SK-N-MC (cell line): ENCODE data around the gene CDC16.

Source experiments
- DNase-seq: peaks from one replicate; pipeline ENCODE4 v3.0.0-alpha.2; 2011; ENCODE audit warnings: low read depth, low spot score
- H3K27ac ChIP-seq: fragments of 200-600 bp; sonication (generic); 2 replicates; pipeline ENCODE4 v1.5.1; 2016; ENCODE audit warnings: mixed run types
- H3K36me3 ChIP-seq: fragments of 200-600 bp; sonication (generic); 2 replicates; pipeline ENCODE4 v1.6.1; 2017; ENCODE audit warnings: antibody characterized with exemption, low read length, mixed read lengths; ENCODE audit not compliant: insufficient read depth
- H3K4me3 ChIP-seq: fragments of 200-600 bp; sonication (generic); 2 replicates; pipeline ENCODE4 v1.5.1; 2016
- H3K9ac ChIP-seq: fragments of 200-600 bp; sonication (generic); 2 replicates; pipeline ENCODE4 v1.8.0; 2017; ENCODE audit warnings: mixed run types, mixed read lengths; ENCODE audit not compliant: insufficient read length
- H3K9me3 ChIP-seq: fragments of 200-600 bp; sonication (generic); 2 replicates; pipeline ENCODE4 v1.6.1; 2017; ENCODE audit warnings: low read depth, mild to moderate bottlenecking, antibody characterized with exemption, low read length, moderate library complexity, mixed read lengths
- EZH2 ChIP-seq: fragments of 200-600 bp; sonication (generic); IDR thresholded peaks from one replicate; pipeline ENCODE4 v1.6.1; 2017; ENCODE audit warnings: antibody characterized with exemption
- FOXP2 ChIP-seq: optimal IDR thresholded peaks from 2 replicates; pipeline ENCODE3; 2011; ENCODE audit warnings: mild to moderate bottlenecking, moderate library complexity; ENCODE audit not compliant: insufficient read depth; ENCODE audit errors: extremely low read length, control extremely low read depth
- POLR2AphosphoS5 ChIP-seq: IDR thresholded peaks from 2 replicates; pipeline ENCODE4 v1.6.1; 2012; ENCODE audit warnings: mild to moderate bottlenecking, low read depth, low read length, borderline replicate concordance

CDC16 gene

DNA sequence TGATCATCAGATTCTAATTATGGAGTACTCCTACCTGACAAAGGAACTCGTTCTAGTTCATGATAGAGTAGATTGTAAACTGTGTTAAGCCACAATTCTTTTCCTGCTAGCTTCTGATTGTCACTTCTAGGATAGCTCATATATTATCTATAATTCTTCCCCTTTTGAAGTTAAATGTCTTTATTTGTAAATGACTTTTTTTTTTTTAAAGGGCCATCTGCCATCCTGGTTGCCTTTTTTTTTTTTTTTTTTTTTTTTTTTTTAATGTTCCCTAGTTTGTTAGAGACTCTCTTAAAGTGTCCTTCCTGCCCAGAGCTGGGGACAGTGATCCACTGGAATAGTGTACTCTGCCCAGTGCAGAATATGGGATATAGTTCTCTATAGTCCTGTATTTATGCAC, 83.9 kb downstream of the CDC16 start:
- no peak for TF ChIP-seq POLR2AphosphoS5
- no peak for TF ChIP-seq FOXP2
- TF ChIP-seq EZH2, result no peak
- H3K27ac ChIP-seq, result no peak overlapping the region
- H3K9ac ChIP-seq, result no peak overlapping the region
- no peak for DNase-seq
- peaks cover 54% of the 10 kb centered on the region for H3K36me3 ChIP-seq
- no peak overlapping the region for H3K4me3 ChIP-seq
- H3K9me3 ChIP-seq, result no peaks in the 10 kb centered on the region

DNA sequence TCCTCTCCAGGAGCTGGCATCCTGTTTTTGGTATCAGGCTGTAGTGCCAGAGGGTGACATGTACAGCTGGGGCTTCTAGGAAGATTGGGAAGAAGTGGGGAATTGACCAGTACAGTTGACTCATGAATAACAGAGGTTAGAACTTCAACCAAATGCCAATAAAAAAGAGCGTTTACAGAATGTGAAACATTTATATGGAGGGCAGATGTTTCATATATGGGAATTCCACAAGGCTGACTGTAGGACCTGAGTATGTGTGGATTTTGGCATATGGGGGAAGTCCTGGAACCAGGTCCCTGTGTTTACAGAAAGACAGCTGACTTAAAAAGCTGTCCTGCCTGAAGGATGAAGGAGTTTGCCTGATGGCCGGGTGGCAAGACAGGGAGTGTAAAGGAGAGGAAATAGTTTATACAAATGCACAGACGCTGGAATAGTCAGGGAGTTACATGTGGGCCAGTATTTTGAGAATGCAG, 84.8 kb downstream of the CDC16 start:
- Histone ChIP-seq H3K9me3 (no peaks in the 10 kb centered on the region), H3K27ac (no peak overlapping the region; the same call in 1 of the 2 replicates), H3K9ac (no peak overlapping the region), H3K4me3 (no peak overlapping the region), H3K36me3 (peaks cover 63% of the 10 kb centered on the region)
- TF ChIP-seq FOXP2 (no peak), POLR2AphosphoS5 (no peak), EZH2 (no peak)
- no peak for DNase-seq

DNA sequence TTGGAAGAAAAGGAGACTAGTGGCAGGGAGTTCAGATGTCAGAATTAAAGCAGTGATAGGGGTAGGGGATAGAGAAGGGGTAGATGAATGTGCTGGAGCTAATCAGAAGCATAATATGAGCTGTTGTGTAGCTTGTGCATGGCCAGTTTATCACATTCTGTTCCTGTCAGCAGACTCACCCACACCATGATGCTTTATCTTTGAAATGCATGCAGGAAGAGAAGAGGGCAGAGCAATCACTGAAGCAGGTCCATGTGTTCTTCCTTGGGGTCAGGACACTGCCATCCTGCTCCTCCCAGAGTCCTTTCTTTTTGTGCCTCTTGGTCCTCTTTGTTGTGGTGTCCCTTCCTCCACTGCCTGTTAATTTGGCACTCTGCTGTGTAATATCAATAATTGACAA, 85.4 kb downstream of the CDC16 start:
- H3K27ac ChIP-seq, result no peak overlapping the region; the same call in 1 of the 2 replicates
- no peak for DNase-seq
- H3K9me3 ChIP-seq, result no peaks in the 10 kb centered on the region
- peaks cover 69% of the 10 kb centered on the region for H3K36me3 ChIP-seq
- no peak for TF ChIP-seq POLR2AphosphoS5
- no peak for TF ChIP-seq EZH2
- TF ChIP-seq FOXP2, result no peak
- no peak overlapping the region for H3K4me3 ChIP-seq
- no peak overlapping the region for H3K9ac ChIP-seq

DNA sequence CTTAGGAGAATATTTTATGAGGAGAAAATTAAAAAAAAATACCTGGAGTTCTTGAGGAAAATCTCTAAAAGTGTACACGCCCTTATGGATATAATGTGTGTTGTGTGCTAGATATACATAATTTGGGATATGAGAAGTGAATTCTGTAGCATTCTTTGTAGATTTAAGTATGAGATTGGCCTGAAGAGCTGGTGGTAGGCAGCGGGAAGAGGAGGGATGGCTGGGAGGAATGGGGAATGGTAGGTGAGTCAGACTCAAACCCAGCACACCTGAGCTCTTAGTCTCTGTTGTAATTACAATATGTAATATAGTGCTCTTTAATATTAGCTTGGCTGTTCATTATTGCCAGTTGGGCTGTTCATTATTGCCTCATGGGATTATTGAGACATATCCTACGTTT, 86.6 kb downstream of the CDC16 start:
- H3K9ac ChIP-seq, result no peak overlapping the region
- peaks cover 80% of the 10 kb centered on the region for H3K36me3 ChIP-seq
- H3K4me3 ChIP-seq, result no peak overlapping the region
- no peak overlapping the region for H3K27ac ChIP-seq
- DNase-seq, result no peak
- H3K9me3 ChIP-seq, result no peaks in the 10 kb centered on the region
- TF ChIP-seq FOXP2, result no peak
- TF ChIP-seq POLR2AphosphoS5, result no peak
- TF ChIP-seq EZH2, result no peak
